H1 (cell line): ENCODE data around the gene CGREF1. TPM values are rescaled to one million over a fixed set of nuclear protein-coding genes. Genes with fewer than 3 reads are reported as not detected.

ENCODE experiments used
- CTCF ChIA-PET: fragments of 300-600 bp; sonication (Branson Sonifier 250); formaldehyde crosslinking; loops from one replicate; lab custom pipeline; 2021; ENCODE audit not compliant: partially characterized antibody; lab: Charles Lee
- POLR2A ChIA-PET: fragments of 300-600 bp; sonication (Branson Sonifier 250); formaldehyde crosslinking; loops from one replicate; lab custom pipeline; 2021; ENCODE audit warnings: inconsistent platforms; ENCODE audit not compliant: partially characterized antibody; lab: Charles Lee
- DNase-seq, 2 experiments: peaks; one replicate each; pipeline versions ENCODE4 v3.0.0 to v3.0.0-alpha.2; 2010 to 2022; ENCODE audit warnings: low spot score in 2 of 2, low read depth in 1 of 2, mixed read lengths in 1 of 2
- FAIRE-seq: peaks from 2 replicates; lab custom pipeline; 2011; peaks lifted over from hg19 to GRCh38; lab: Jason Lieb, UNC
- H2AFZ ChIP-seq: 2 replicates; pipeline ENCODE4 v1.8.1; 2012; ENCODE audit warnings: low read length, inconsistent platforms
- H2AK5ac ChIP-seq: 2 replicates; pipeline ENCODE4 v1.6.1; 2013; ENCODE audit warnings: low read depth, low read length
- H2BK120ac ChIP-seq: replicated peaks from 2 replicates; pipeline ENCODE3; 2013; ENCODE audit warnings: low read depth, low read length, inconsistent platforms
- H2BK12ac ChIP-seq: 2 replicates; pipeline ENCODE4 v1.6.1; 2013; ENCODE audit warnings: low read depth, low read length
- H2BK15ac ChIP-seq: 2 replicates; pipeline ENCODE4 v1.6.1; 2013; ENCODE audit warnings: low read length
- H2BK20ac ChIP-seq: 2 replicates; pipeline ENCODE4 v1.6.1; 2013; ENCODE audit warnings: low read length
- H2BK5ac ChIP-seq: 2 replicates; pipeline ENCODE4 v1.6.1; 2013; ENCODE audit warnings: low read depth, low read length
- H3K14ac ChIP-seq: 2 replicates; pipeline ENCODE4 v1.6.1; 2013; ENCODE audit warnings: inconsistent platforms; ENCODE audit not compliant: insufficient read length
- H3K18ac ChIP-seq: 2 replicates; pipeline ENCODE4 v1.6.1; 2013; ENCODE audit warnings: low read length; ENCODE audit errors: extremely low read depth
- H3K23ac ChIP-seq: 2 replicates; pipeline ENCODE4 v1.6.1; 2013; ENCODE audit warnings: inconsistent platforms; ENCODE audit not compliant: insufficient read length
- H3K23me2 ChIP-seq: 2 replicates; pipeline ENCODE4 v1.6.1; 2013; ENCODE audit warnings: low read depth, low read length
- H3K27ac ChIP-seq: 2 replicates; pipeline ENCODE4 v1.6.1; 2011; ENCODE audit warnings: low read depth, low read length, inconsistent platforms
- H3K27me3 ChIP-seq, 4 experiments: replicated peaks in 1 of 4; 1 replicate in 1 of 4; 2 replicates in 3 of 4; pipeline versions ENCODE4 v1.6.1 to v1.8.1; 2011 to 2013; ENCODE audit warnings: low read length in 3 of 4, mild to moderate bottlenecking in 3 of 4, inconsistent platforms in 2 of 4, mixed read lengths in 2 of 4, moderate library complexity in 1 of 4; ENCODE audit not compliant: control insufficient read depth in 3 of 4, insufficient read depth in 3 of 4; ENCODE audit errors: extremely low read depth in 1 of 4
- H3K36me3 ChIP-seq, 4 experiments: 2 replicates each; pipeline versions ENCODE4 v1.6.1 to v1.8.1; 2011 to 2013; ENCODE audit warnings: mild to moderate bottlenecking in 4 of 4, low read length in 3 of 4, moderate library complexity in 2 of 4, control low read depth in 1 of 4, inconsistent platforms in 1 of 4; ENCODE audit not compliant: insufficient read depth in 4 of 4, control insufficient read depth in 2 of 4
- H3K4ac ChIP-seq: replicated peaks from 2 replicates; pipeline ENCODE3; 2013; ENCODE audit warnings: low read length, low read depth, mixed read lengths, inconsistent platforms; ENCODE audit not compliant: insufficient read length
- H3K4me1 ChIP-seq, 4 experiments: replicated peaks in 1 of 4; 1 replicate in 1 of 4; 2 replicates in 3 of 4; pipeline versions ENCODE4 v1.6.1 to v1.8.1; 2011 to 2013; ENCODE audit warnings: low read length in 3 of 4, inconsistent platforms in 2 of 4, mixed read lengths in 1 of 4; ENCODE audit not compliant: insufficient read depth in 4 of 4, control insufficient read depth in 3 of 4
- H3K4me2 ChIP-seq, 2 experiments: 2 replicates each; pipeline versions ENCODE4 v1.6.1 to v1.8.1; 2011 to 2013; ENCODE audit warnings: low read depth in 2 of 2, low read length in 2 of 2, control low read depth in 1 of 2, inconsistent platforms in 1 of 2, mild to moderate bottlenecking in 1 of 2; ENCODE audit not compliant: insufficient read depth in 1 of 2
- H3K4me3 ChIP-seq, 4 experiments: fragments of 200-600, 300-600 bp in 1 of 4; sonication (generic), shearing (Covaris generic), sonication (Bioruptor Twin) in 1 of 4; 2 replicates each; pipeline versions ENCODE4 v1.5.1 to v1.8.1; 2011 to 2016; ENCODE audit warnings: low read length in 4 of 4, low read depth in 3 of 4, control low read depth in 2 of 4, inconsistent platforms in 2 of 4, mild to moderate bottlenecking in 2 of 4, mixed read lengths in 1 of 4, moderate library complexity in 1 of 4; ENCODE audit not compliant: insufficient read depth in 2 of 4; ENCODE audit errors: extremely low read depth in 1 of 4
- H3K56ac ChIP-seq: replicated peaks from 2 replicates; pipeline ENCODE3; 2013; ENCODE audit warnings: low read depth, mild to moderate bottlenecking, mixed read lengths, low read length, inconsistent platforms; ENCODE audit not compliant: insufficient read length
- H3K79me1 ChIP-seq: 2 replicates; pipeline ENCODE4 v1.6.1; 2013; ENCODE audit warnings: low read depth, low read length, control low read depth
- H3K79me2 ChIP-seq, 2 experiments: 2 replicates each; pipeline versions ENCODE4 v1.6.1 to v1.8.1; 2012 to 2013; ENCODE audit warnings: low read length in 2 of 2, mild to moderate bottlenecking in 2 of 2, inconsistent platforms in 1 of 2; ENCODE audit not compliant: insufficient read depth in 2 of 2, control insufficient read depth in 1 of 2
- H3K9ac ChIP-seq, 4 experiments: replicated peaks in 1 of 4; 1 replicate in 1 of 4; 2 replicates in 3 of 4; pipeline versions ENCODE4 v1.6.1 to v1.8.1; 2011 to 2013; ENCODE audit warnings: low read depth in 3 of 4, low read length in 3 of 4, control low read depth in 2 of 4, mild to moderate bottlenecking in 2 of 4, moderate library complexity in 2 of 4, inconsistent platforms in 1 of 4; ENCODE audit errors: extremely low read depth in 1 of 4
- H3K9me3 ChIP-seq, 2 experiments: 2 replicates each; pipeline versions ENCODE4 v1.6.1 to v1.8.1; 2012 to 2013; ENCODE audit warnings: mild to moderate bottlenecking in 2 of 2, moderate library complexity in 2 of 2, control low read depth in 1 of 2, inconsistent platforms in 1 of 2, low read depth in 1 of 2, low read length in 1 of 2, mixed read lengths in 1 of 2; ENCODE audit not compliant: insufficient read depth in 2 of 2
- H4K20me1 ChIP-seq, 2 experiments: replicated peaks in 1 of 2; 2 replicates each; pipeline versions ENCODE3 to v1.8.1; 2011 to 2013; ENCODE audit warnings: inconsistent platforms in 2 of 2, low read length in 2 of 2, mild to moderate bottlenecking in 1 of 2; ENCODE audit not compliant: insufficient read depth in 2 of 2, control insufficient read depth in 1 of 2
- H4K5ac ChIP-seq: 2 replicates; pipeline ENCODE4 v1.6.1; 2013; ENCODE audit warnings: low read length, low read depth, mixed read lengths, inconsistent platforms; ENCODE audit not compliant: insufficient read length
- H4K8ac ChIP-seq: 2 replicates; pipeline ENCODE4 v1.8.0; 2013; ENCODE audit warnings: mild to moderate bottlenecking, moderate library complexity, low read length, inconsistent platforms; ENCODE audit not compliant: insufficient read depth; ENCODE audit errors: extremely low read depth
- H4K91ac ChIP-seq: replicated peaks from 2 replicates; pipeline ENCODE3; 2013; ENCODE audit warnings: low read length, mixed read lengths, inconsistent platforms; ENCODE audit not compliant: insufficient read length
- POLR2AphosphoS5 ChIP-seq: IDR thresholded peaks from 2 replicates; pipeline ENCODE4 v1.6.1; 2011; ENCODE audit warnings: low read depth, low read length
- RAD21 ChIP-seq, 2 experiments: IDR thresholded peaks in 1 of 2; conservative IDR thresholded peaks in 1 of 2; 2 replicates each; pipeline ENCODE4 v1.6.1; 2011; ENCODE audit warnings: low read depth in 2 of 2, low read length in 2 of 2, improper control_type of control experiment in 1 of 2, inconsistent platforms in 1 of 2, mild to moderate bottlenecking in 1 of 2, moderate library complexity in 1 of 2
- SRF ChIP-seq: IDR thresholded peaks from 2 replicates; pipeline ENCODE4 v1.6.1; 2011; ENCODE audit warnings: mild to moderate bottlenecking, low read depth, low read length, moderate library complexity
- WGBS, 2 experiments: shearing (Covaris generic) in 1 of 2; methylation state at CpG; one replicate each; pipeline versions ENCODE4 v1.1.6 to v1.1.7; 2013 to 2015; ENCODE audit warnings: low lambda C conversion rate in 2 of 2, mixed read lengths in 2 of 2, inconsistent platforms in 1 of 2, low coverage in 1 of 2, missing lambda C conversion rate in 1 of 2; ENCODE audit not compliant: insufficient replicate concordance in 2 of 2, insufficient coverage in 1 of 2, insufficient read length in 1 of 2; ENCODE audit errors: extremely low coverage in 1 of 2, missing lambda C conversion rate in 1 of 2; 5-methylcytosine and 5-hydroxymethylcytosine counted together
- polyA plus RNA-seq, 7 experiments: library from polyadenylated mRNA; depleted of rRNA in 3 of 7; stranded (reverse) in 5 of 7; unstranded in 2 of 7; fragments of >200 nt in 5 of 7; fragments of 200-250 nt in 2 of 7; gene quantifications; 1 replicate in 5 of 7; 2 replicates in 1 of 7; 4 replicates in 1 of 7; pipeline versions ENCODE4 v1.2.1 to v1.2.3, GENCODE V29; 2011 to 2013; ENCODE audit warnings: missing spikeins in 2 of 7, mixed read lengths in 2 of 7
- total RNA-seq: library from RNA; stranded (reverse); fragmentation: NEBNext Ultra II Directional; extraction: Animal tissue kit (Norgen Biotek cat#: 25700); gene quantifications from 2 replicates; pipeline ENCODE4 v1.2.1, GENCODE V29; 2021

Gene CGREF1
- total and polyA plus RNA-seq, 2 of the 8 experiments (the other 6 are each of a cell fraction or from before 2014, with no cell fraction given) = 2.5 to 3.4 TPM

DNA sequence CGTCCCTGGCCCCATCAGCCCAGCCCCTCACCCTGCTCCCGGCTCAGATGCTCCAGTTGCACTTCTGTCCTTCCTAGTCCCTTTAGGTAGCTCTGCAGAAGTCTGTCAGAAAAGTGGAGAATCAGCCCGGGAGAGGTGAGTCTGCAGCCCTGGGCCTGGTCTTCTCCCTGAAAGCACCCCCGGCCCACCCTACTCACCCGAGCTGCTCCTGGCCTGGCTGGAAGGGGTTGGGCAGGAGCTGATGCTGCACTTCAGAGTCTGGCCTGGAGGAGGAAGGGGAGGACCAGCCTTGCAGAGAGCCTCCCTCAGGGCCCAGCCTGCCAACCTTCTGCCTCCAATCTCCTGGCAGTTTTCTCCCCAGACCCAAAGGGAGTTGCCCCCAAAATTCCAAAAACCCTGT lies 16.6 kb downstream of the CGREF1 start:
- POLR2A ChIA-PET = interaction anchor here (0.8 to 1.7 kb wide), 7 partner anchors 9 to 254 kb away, joined by 3 to 5 read pairs (median 3); partner anchors contain the start of genes CAD, GTF3C2 and PREB
- no peak overlapping the region for H3K56ac ChIP-seq

More for the DNA sequence above, 16.6 kb downstream of the CGREF1 start:
- no peaks in the 10 kb centered on the region for H4K20me1 ChIP-seq
- no peak overlapping the region for H3K4me2 ChIP-seq
- no peak overlapping the region for H2BK20ac ChIP-seq
- WGBS, 2 experiments = 88% methylated on average over 4 of the region's 5 CpGs; no CpG with 5 or more reads in 1 of the 2 experiments
- no peak overlapping the region for H4K5ac ChIP-seq
- H3K27ac ChIP-seq = no peak overlapping the region
- H2BK12ac ChIP-seq = no peak overlapping the region
- no peaks in the 10 kb centered on the region for H3K4me1 ChIP-seq
- no peaks in the 10 kb centered on the region for H3K79me1 ChIP-seq
- FAIRE-seq (no peak), DNase-seq (no peak)
- H3K9ac ChIP-seq = no peak overlapping the region
- H3K36me3 ChIP-seq = no peaks in the 10 kb centered on the region
- H3K9me3 ChIP-seq = no peaks in the 10 kb centered on the region
- CTCF ChIA-PET = interaction anchor here (0.9 to 12.7 kb wide), 14 partner anchors 9 to 198 kb away, joined by 3 to 120 read pairs (median 6); partner anchors contain the start of genes CGREF1 and PREB
- no peaks in the 10 kb centered on the region for H3K23me2 ChIP-seq
- no peaks in the 10 kb centered on the region for H3K79me2 ChIP-seq
- no peak overlapping the region for H3K4ac ChIP-seq
- no peak overlapping the region for H4K91ac ChIP-seq
- peak overlapping the region; percentile 18 for H4K8ac ChIP-seq
- no peak overlapping the region for H3K4me3 ChIP-seq
- no peak overlapping the region for H2BK15ac ChIP-seq
- H2BK5ac ChIP-seq = no peak overlapping the region
- no peak overlapping the region for H3K18ac ChIP-seq
- no peak overlapping the region for H2AFZ ChIP-seq
- no peak overlapping the region for H3K14ac ChIP-seq
- TF ChIP-seq RAD21 (IDR thresholded peaks at IDR 0.05 in 1 of 2, conservative IDR thresholded peaks at IDR 0.05 in 1 of 2; ENCODE audit: low read depth in 2 of 2, low read length in 2 of 2) (peak in 1 of 2 experiments; percentile 29; a peak in 1 of 4 replicates), SRF (no peak), POLR2AphosphoS5 (no peak)
- TF ChIP-seq, all 59 proteins: peak for 1
- Histone ChIP-seq H2AK5ac (no peak overlapping the region), H2BK120ac (no peak overlapping the region), H3K23ac (no peak overlapping the region), H3K27me3 (no peaks in the 10 kb centered on the region; a peak in 1 of 7 replicates)
